ENCODE results near the gene MRNIP.
A peak's percentile ranks its signal among the peaks of the same experiment; 100 is the strongest.

Gene MRNIP

DNA sequence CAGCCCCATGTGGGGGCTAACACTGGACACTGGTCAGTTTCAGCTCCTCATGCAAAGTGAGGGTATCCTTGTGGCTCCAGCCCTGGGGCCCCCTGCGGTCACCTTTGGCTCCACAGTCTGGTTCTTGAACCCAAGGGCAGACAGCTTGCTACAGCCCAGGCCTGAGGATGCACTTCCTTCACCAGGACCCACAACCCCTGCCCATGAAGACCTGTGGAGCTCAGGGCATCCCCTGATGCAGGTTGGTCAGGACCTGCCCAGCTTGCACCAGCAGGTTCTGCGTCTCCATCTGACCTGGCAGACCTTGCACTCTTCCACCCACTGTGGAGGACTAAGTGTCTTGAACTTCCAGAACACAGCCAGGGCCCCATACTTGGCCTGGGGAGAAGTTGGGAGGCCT is 3.7 kb upstream of the MRNIP start:
- TF ChIP-seq, protein P1, sequence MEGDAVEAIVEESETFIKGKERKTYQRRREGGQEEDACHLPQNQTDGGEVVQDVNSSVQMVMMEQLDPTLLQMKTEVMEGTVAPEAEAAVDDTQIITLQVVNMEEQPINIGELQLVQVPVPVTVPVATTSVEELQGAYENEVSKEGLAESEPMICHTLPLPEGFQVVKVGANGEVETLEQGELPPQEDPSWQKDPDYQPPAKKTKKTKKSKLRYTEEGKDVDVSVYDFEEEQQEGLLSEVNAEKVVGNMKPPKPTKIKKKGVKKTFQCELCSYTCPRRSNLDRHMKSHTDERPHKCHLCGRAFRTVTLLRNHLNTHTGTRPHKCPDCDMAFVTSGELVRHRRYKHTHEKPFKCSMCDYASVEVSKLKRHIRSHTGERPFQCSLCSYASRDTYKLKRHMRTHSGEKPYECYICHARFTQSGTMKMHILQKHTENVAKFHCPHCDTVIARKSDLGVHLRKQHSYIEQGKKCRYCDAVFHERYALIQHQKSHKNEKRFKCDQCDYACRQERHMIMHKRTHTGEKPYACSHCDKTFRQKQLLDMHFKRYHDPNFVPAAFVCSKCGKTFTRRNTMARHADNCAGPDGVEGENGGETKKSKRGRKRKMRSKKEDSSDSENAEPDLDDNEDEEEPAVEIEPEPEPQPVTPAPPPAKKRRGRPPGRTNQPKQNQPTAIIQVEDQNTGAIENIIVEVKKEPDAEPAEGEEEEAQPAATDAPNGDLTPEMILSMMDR (IDR thresholded peaks at IDR 0.05; ENCODE audit: low read depth, low read length, missing control alignments) = no peak
- no peak overlapping the region for H3K4me3 ChIP-seq (replicated peaks; ENCODE audit: low read depth, low read length)
- no peak for DNase-seq (ENCODE audit: extremely low read depth, low read depth)

DNA sequence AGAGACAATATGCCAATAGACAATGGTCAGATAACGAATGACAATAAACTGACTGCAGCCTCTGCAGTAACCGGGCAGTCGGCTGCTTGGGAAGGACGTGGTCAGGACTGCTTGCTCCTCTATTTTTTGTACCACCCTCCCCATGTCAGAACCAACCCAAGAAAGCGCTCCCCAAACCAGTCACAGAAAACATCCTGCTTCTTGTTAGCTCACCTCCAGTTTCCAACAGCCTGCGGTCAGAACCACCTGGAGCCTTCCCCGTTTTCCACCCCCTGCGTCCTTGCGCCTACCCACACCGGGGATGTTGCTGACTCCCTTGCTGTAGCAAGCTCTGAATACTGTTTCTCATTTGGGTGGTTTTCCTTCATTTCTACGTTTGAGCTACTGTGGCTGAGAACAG is 1.7 kb upstream of the MRNIP start:
- TF ChIP-seq, protein P1 (IDR thresholded peaks at IDR 0.05; ENCODE audit: low read depth, low read length, missing control alignments) = no peak
- no peak overlapping the region for H3K4me3 ChIP-seq (replicated peaks; ENCODE audit: low read depth, low read length)
- DNase-seq (ENCODE audit: extremely low read depth, low read depth) = no peak

DNA sequence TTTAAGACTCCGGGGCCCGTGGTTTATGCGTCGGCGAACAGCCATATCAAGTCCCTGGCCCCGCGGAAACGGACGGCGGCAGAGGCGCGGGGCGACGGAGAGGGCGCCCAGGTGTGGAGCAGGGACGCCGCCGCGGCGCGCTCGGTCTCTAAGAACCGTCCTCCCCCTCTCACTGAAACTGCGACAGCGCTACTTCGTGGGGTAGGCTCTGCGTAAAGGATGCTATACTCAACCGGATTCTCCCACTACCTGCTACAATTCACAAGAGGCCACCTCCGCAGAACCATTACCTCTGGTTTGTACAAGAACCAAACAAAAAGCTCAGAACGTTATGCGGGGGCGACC is 404 bp downstream of the MRNIP start:
- peak overlapping the region; percentile 81 for H3K4me3 ChIP-seq (replicated peaks; ENCODE audit: low read depth, low read length)
- TF ChIP-seq, protein P1 (IDR thresholded peaks at IDR 0.05; ENCODE audit: low read depth, low read length, missing control alignments) = no peak
- DNase-seq (ENCODE audit: extremely low read depth, low read depth) = no peak

DNA sequence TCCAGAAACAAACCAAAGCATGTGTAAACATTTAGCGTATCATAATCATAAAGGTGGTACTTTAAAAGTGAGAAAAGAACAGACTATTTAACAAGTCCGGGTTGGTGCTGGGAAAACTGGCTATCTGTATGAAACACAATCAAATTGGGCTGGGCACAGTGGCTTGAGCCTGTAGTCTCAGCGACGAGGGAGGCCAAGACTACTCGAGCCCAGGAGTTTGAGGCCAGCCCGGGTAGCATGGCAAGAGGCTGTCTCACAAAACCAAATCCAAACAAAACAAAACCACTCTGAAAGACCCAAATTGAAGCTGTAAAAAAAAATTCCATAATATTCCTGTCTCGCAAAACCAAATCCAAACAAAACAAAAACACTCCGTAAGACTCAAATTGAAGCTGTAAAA is 4.3 kb downstream of the MRNIP start:
- TF ChIP-seq, protein P1 (IDR thresholded peaks at IDR 0.05; ENCODE audit: low read depth, low read length, missing control alignments) = no peak
- DNase-seq (ENCODE audit: extremely low read depth, low read depth) = no peak

DNA sequence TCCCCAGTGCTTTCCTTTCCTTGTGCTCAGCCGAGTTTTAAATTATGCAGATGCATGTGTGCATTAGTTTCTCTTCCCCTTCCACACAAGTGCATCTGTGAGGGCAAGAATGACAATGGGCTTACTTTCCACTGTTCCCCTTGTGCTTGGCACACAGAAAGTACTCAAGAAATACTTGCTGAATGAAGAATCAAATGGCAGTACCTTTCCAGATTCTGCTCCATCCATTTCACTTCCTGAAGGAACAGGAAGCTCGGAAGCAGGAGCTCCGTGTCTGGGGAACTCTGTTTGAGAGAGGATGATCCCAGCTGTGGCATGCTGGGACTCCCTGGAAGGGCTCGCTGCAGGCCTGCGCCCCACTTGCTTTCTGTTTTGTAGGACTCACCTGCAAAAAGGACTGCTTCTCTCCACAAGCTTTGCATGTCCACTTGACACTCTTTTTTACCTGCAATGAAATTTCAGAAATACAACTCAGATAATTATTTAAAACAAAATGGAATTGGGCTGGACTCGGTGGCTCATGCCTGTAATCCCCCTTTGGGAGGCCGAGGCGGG is 5.5 kb downstream of the MRNIP start:
- no peak for DNase-seq (ENCODE audit: extremely low read depth, low read depth)

More for the DNA sequence above, 4.3 kb downstream of the MRNIP start:
- H3K4me3 ChIP-seq (replicated peaks; ENCODE audit: low read depth, low read length) = no peak overlapping the region

DNA sequence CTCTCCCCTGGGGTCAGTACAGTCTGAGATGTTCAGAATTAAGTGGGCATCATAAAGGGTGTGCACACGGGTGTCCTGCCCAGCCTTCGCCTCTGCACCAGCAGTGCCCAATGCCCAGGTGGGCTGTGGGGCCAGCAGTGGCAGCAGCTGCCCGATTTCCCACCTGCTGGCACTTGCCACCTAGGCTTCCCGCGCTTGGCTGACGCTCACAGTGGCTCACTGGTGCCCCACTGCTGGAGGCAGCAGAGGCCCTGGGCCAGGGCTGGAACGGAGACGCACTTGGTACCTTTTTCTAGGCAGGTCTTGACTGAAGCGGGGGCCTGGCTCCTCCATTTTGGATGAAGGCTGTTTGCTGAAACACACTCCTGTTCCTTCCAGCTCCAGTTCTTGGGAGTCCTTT is 17.0 kb downstream of the MRNIP start:
- H3K4me3 ChIP-seq (replicated peaks; ENCODE audit: low read depth, low read length) = no peak overlapping the region
- TF ChIP-seq, protein P1 (IDR thresholded peaks at IDR 0.05; ENCODE audit: low read depth, low read length, missing control alignments) = no peak
- no peak for DNase-seq (ENCODE audit: extremely low read depth, low read depth)

More for the DNA sequence above, 5.5 kb downstream of the MRNIP start:
- no peak overlapping the region for H3K4me3 ChIP-seq (replicated peaks; ENCODE audit: low read depth, low read length)
- TF ChIP-seq, protein P1 (IDR thresholded peaks at IDR 0.05; ENCODE audit: low read depth, low read length, missing control alignments) = no peak

DNA sequence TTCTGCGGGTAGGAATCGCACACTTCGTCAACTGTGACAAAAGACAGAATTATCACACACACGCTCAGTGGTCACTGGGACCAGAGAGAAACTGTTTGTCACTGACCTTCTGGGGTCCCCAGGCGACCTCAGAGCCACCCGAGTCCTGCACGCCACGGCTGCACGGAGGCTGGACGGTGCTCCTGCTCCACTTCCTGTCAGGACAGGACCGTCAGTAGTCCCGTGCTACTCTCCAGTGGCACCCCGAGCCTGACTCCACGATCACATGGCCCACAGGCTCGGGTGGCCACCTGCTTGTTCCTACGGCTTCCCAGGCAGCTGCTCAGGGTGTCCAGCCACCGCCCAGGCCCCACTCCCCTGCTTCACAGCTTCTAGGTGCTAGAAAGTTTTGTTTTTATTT is 17.9 kb downstream of the MRNIP start:
- no peak for DNase-seq (ENCODE audit: extremely low read depth, low read depth)
- TF ChIP-seq, protein P1 (IDR thresholded peaks at IDR 0.05; ENCODE audit: low read depth, low read length, missing control alignments) = no peak
- no peak overlapping the region for H3K4me3 ChIP-seq (replicated peaks; ENCODE audit: low read depth, low read length)
